ENCODE data around the gene SYTL2.

Gene SYTL2

GRCh38 chr11:85724748-85725465 is 86.0 kb downstream of the SYTL2 start:
- no peak for DNase-seq

- no peak for DNase-seq
These were observed 87.9 kb downstream of the SYTL2 start for GRCh38 chr11:85723088-85723487.

- no peak for DNase-seq
These were observed 89.8 kb downstream of the SYTL2 start for GRCh38 chr11:85721191-85721590.

- no peak for DNase-seq
These were observed 91.7 kb downstream of the SYTL2 start for GRCh38 chr11:85718991-85719807.

GRCh38 chr11:85718126-85718943 is 92.6 kb downstream of the SYTL2 start:
- DNase-seq, result no peak

- DNase-seq, result no peak
These were observed 93.5 kb downstream of the SYTL2 start for GRCh38 chr11:85717429-85717828.

- DNase-seq, result no peak
These were observed 98.0 kb downstream of the SYTL2 start for GRCh38 chr11:85712953-85713352.

GRCh38 chr11:85710917-85711316 is 100.0 kb downstream of the SYTL2 start:
- DNase-seq, result no peak

- no peak for DNase-seq
These were observed 100.8 kb downstream of the SYTL2 start for GRCh38 chr11:85709941-85710702.

GRCh38 chr11:85705800-85706199 is 105.1 kb downstream of the SYTL2 start:
- DNase-seq, result no peak

- no peak for DNase-seq
These were observed 106.0 kb downstream of the SYTL2 start for GRCh38 chr11:85704967-85705366.

GRCh38 chr11:85699957-85700741 is 110.8 kb downstream of the SYTL2 start:
- no peak for DNase-seq

GRCh38 chr11:85698195-85698594 is 112.7 kb downstream of the SYTL2 start:
- no peak for DNase-seq

- no peak for DNase-seq
These were observed 113.2 kb downstream of the SYTL2 start for GRCh38 chr11:85697747-85698146.

GRCh38 chr11:85695546-85695945 is 115.4 kb downstream of the SYTL2 start:
- DNase-seq, result no peak

GRCh38 chr11:85694385-85694980 is 116.5 kb downstream of the SYTL2 start:
- no peak for DNase-seq

GRCh38 chr11:85685820-85686459 is 125.0 kb downstream of the SYTL2 start, which contains the start of gene CCDC89:
Gene CCDC89 (minus strand): TSS chr11:85686195. CDS start chr11:85686130, 65 bp downstream.
- no peak for DNase-seq

- DNase-seq, result no peak
These were observed 125.7 kb downstream of the SYTL2 start for GRCh38 chr11:85685125-85685819.

GRCh38 chr11:85682330-85683305 is 128.3 kb downstream of the SYTL2 start:
- DNase-seq, result no peak

Data from NK-92 treated with Interleukin-12 subunit alpha and Interleukin-12 subunit beta, amount 100 ng/mL, for 24 hours (cell line).